Cerebellar nuclear complex (tissue), 1 donor: ENCODE measurements around the gene CLEC16A.

ENCODE experiments used
- DNase-seq, 2 experiments: peaks; one replicate each; lab custom pipeline; 2025; lab: John Stamatoyannopoulos, UW

CLEC16A gene

DNA sequence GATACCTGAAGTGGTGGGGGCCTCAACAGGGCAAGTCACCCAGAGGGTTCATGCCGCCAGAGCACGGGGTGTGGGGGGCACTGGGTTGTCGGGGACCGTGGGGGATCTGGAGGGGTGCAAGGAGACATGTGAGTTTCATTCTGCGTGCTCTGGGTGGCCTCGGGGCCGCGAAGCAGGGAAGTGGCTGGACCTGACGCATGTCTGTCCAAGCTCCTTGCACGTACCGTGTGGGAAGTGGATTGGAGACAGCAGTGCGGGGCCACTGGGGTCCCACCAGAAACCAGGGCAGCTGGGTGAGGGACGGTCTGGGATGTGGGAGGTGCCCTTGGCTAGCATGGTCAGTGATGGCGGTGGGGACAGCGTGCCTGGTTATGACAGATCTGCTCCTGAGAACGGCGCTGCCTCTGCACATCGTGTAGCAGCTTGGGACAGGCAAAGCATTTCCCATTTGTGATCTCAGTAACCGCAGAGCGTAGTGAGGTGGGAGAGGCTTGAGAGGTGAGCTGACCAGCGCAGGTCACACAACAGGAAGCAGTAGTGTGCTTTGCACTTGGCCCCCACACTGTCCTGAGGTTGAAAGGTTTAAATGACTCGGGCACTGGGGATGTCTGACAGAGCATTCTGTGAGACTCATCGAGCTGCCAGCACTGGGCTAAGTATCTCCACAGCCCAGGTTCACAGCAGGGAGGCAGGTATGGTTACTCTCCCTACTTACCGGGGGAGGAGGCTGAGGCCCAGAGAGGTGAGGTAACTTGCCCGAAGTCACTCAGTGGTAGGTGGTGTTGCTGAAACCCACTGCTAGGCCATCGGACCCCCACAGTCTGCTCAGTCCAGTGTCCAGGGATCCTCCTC lies 197.3 kb downstream of the CLEC16A start:
- no peak for DNase-seq

DNA sequence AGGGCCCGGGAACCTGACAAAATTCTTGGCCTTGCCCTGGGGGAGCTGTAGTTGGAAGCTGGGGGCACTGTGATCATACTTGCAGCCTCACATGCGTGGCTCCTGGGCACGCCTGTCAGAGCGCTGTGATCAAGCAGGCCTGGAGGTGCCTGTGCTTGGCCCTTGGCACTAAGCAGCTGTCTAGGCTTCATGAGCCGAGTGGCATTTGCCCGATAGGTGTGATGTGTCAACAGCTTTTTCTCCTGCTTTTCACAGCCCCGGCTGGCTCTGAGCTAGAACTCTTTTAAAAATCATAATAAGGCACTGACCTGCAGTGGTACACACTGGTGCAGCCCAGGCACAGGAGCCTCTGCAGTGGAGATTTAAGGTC lies 197.9 kb downstream of the CLEC16A start:
- no peak for DNase-seq

DNA sequence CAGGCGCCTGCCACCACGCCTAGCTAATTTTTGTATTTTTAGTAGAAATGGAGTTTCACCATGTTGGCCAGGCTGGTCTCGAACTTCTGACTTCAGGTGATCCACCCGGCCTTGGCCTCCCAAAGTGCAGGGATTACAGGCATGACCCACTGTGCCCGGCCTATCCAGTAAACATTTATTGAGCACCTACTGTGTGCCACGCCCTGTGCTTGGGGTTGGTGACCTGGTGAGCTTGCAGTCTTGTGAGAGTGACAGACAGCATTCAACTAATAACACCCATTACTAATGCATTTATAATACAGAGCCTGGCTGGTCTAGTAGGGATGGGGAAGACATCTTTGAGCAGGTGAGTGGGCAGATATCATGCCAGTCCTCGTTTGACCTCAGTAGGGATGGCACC lies 198.6 kb downstream of the CLEC16A start:
- DNase-seq, result no peak

DNA sequence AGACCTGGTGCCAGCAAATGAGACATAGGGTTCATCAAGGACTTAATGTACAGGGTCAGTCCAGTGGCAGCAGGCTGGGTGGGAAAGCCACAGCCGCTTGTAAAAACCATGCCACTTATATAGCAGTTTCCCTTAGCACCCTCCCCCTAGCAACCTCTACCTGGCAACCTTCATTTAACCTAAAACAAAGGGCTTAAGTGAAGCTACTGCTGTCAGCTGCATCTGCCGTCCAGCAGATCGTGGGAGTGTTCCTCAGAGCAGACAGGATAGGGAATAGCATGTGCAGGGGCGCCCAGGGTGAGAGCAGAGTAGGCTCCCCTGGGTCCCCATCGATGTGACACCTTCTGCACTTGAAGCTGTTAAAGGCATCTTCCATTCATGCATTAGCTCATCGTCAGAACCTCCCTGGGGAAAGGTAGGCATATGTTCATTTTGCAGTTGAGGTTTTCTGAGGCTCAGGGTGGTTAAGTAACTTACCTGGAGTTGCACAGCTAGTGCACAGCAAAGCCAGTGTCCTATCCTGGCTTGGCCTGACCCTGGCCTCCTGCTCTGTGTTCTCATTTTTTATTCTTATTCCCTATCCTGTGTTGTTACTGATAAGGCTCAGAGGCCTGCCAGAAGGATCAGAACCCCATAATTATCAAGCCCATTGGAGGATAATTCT lies 199.1 kb downstream of the CLEC16A start:
- no peak for DNase-seq

DNA sequence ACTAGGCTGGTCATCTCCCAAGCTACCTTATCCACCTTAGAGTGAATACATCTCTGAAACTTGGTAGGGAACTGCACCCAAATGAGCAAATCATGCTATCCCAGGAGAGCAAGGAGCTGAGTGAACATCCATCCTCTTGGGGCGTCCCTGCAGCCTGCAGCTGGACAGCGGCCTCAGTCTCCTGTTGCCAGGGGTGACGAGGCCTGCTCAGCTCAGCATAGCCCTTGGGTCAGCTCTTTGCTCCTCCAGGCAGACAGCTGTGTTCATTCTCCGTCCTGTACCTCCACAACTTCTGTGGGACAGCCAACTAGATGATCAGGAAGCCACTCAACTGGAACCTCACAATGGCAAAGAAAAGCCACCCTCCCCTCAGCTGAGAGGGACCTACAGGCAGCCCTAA lies 199.8 kb downstream of the CLEC16A start:
- DNase-seq, result no peak

DNA sequence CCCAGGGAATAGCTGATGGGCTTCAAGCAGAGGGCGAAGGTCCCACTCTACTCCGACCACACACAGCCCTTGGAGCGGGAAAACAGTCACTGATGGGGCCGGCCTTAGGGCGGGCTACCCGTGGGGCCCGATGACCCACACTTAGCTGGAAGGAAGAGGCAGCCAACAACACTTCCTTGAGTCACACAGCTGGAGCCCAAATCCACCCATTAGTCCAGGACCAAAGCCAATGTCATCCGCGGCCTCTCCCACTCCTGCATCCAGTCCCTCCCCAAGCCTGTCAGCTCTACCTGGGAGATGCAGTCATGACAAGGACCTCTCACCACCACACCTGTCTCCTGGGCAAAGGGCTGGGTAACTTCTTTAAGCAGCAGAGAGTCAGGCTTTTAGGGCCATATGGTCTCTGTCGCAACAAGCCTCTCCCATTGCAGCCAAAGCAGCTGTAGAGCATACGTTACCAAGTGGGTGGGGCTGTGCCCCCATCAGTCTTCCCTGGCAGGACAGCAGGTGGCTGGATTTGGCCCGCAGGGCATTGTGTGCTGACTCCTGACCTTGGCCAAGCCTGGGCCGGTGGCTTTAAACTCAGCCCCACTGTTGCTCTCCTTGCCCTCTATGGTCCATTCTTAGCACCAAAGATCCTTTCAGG lies 200.9 kb downstream of the CLEC16A start:
- DNase-seq, result no peak

DNA sequence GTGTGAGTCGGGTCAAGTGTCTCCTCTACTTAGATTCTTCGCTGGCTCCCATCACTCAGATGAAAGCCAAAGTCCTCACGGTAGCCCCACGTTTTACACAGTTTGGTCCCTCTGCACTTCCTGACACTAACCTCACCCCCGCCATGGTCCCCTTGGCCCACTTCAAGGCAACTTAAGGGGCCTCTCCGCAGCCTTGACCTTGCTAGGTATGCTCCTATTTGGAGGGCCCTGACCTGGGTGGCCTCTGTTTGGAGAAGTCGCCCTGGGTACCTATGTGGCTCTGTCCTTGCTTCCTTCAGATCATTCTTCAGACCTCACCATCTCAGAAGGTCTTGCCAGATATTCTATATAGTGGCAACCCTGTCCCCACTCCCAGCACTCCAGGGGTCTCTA lies 201.5 kb downstream of the CLEC16A start:
- DNase-seq, result no peak

DNA sequence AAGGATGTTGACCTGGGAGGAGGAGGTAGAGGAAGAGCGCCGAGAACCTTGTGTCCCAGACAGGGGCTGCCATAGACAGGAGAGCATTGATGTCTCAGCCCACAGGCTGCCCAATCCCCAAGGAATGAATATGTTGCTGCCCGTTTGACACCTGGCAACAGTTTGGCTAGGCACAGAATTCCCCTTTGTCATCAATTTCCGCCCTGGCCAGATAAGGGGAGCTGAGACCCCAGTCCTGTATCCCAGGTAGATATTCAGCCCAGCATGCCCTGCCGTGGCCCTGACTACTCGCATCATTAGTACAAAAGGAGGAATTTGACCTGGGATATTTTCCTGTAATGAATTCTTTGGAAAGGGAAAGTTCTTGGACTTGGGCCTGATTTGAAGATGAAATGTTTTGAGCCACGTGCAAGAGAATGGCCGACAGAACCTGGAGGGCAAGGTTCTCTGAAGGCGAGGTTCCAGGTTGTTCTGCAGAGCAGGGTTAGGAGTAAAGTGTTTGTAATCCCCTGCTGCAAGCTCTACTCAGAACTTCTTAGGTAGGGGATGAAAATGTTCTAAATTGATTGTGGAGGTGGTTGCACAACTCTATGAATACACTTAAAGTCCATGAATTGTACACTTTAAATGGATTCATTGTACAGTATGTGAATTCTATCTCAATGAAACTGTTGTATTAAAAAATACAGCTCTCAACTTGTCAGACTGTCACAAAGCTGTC lies 202.8 kb downstream of the CLEC16A start:
- no peak for DNase-seq

DNA sequence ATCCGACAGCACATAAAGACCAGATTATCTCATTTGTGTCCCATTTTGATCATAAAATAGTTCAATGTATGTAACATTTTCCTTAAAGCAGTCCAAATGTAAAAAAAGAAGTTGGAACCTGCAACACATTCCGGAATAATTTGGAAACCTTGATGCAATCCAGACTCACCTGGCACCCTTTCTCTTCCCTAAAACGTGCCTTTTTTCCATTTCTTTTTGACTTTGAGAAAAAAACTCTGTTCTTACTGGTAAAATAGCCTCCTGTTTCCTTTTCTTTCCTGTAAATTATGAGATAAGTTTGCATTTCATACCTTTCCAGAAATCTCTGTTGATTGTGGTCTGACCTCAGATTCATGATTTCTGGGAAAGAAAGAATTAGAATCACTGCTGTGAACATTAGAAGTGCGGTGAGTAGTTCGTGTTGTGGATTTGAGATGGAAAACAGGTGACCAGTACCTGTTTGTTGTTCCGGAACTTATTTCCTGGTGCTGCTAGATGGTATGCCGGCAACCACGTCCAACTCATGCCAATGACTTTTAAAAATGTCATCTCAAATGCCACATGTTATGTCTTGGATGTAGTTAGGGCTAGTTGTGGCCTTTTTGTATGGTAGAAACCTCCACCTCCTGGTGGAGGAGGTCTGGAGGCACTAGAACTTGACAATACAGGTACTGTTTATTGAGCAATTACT lies 203.5 kb downstream of the CLEC16A start:
- no peak for DNase-seq

DNA sequence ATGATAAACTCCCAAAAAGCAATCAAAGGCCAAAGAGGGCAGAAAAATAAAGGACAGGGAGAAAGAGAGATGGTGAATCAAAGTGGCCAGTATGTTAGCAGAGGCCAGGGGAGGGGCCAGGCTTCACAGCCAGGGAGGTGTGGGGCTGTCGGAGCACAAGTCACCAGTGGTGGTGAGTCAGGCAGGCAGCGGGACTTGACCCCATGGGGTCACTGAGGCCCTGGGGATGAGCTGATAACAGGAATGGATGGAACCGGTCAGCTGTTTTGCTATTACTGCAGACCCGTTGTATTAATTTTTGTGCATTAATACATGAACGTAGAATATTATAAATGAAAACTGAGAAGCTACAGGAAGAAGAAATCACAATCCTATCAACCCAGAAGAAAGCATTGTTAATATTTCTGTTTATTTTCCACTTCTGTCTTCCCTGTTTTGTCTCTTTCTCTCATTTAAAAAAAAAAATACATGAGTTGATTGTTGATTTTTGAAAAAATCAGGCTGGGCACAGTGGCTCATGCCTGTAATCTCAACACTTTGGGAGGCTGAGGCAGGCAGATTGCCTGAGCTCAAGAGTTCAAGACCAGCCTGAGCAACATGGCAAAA lies 204.8 kb downstream of the CLEC16A start:
- DNase-seq, result no peak

DNA sequence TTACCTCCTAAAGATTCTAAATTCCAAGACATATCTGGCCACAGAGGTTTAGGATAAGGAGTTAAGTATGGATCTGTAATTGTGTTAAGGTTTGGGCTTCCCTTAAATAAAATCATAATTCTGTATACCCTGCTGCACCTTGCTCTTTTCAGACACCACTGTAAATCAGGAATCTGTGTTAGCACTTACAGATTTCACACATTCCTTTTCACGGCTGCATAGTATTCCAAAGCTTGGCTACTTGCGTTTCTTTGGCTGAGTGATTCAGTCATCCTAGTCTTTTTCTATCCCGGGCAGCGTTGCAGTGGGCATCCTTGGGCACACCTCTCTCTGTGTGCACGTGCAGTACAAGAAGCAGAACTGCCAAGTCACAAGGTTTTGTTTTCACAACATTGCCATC lies 205.8 kb downstream of the CLEC16A start:
- no peak for DNase-seq

DNA sequence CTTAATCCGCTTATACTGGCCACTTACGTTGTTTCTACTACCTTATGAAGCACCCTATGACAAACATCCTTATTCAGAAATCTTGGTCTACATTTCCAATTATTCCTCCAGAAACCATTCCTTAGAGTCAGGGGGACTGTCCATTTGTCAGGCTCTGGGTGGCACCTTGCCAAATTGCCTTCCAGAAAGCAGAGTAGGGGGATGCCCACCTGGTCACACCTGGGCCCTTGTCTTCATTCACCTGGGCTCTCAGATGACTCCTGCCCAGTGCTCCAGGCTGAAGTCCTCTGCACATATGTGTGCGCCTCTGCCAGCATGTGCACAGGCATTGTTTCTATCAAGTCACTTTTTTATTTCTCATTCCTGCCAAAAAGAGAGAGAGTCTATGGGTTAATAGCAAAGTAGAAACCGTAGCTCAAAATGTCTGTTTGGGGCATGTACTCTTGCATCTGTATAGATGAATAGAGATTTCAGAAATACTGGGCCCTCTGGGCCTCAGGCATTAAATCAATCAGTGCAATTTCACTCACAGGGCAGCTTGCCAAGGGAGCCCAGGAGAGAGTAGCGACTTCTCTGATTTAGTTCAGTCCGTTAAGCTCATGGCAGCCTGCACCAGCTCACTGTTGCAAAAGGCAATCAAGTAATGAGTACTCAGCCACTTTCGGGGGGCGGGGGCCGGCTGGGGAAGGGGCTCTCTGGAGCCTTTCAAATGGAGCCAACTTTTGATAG lies 207.0 kb downstream of the CLEC16A start:
- no peak for DNase-seq

DNA sequence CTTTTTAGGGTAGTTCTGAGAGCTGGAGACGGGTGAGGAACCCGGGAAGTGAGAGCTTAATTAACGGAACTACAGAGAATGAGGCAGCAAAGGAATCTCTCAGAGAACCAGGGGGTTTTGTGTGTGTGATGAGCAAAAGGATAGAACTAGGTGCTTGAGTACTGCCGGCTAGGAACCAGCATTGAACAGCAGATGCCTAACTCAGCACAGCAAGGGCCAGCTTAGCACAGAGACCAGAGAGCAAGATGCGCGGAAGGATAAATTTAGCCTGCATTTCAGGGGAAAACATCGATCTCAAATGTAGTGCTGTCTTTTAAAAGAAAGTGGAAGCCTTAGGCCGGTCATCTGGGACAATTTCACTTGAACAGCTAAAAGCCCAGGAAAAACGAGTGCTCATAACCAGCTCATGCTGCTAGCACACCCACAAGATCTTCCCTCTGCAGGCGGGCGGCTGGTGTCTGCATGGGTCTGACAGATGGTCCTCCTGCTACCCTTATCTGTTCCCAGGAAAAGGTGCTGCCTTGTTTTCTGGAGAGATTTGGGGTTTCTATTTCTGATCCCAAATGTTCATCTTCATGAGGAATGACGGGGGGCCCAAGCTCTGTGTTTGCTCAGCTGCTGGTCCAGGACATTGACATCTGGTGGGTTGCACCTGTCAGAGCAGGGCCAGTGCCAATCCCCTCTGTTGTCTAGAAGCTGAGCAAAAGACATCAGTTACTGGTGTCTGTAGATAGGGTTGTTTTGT lies 207.7 kb downstream of the CLEC16A start:
- peak in 1 of 2 experiments; percentile 79 for DNase-seq

DNA sequence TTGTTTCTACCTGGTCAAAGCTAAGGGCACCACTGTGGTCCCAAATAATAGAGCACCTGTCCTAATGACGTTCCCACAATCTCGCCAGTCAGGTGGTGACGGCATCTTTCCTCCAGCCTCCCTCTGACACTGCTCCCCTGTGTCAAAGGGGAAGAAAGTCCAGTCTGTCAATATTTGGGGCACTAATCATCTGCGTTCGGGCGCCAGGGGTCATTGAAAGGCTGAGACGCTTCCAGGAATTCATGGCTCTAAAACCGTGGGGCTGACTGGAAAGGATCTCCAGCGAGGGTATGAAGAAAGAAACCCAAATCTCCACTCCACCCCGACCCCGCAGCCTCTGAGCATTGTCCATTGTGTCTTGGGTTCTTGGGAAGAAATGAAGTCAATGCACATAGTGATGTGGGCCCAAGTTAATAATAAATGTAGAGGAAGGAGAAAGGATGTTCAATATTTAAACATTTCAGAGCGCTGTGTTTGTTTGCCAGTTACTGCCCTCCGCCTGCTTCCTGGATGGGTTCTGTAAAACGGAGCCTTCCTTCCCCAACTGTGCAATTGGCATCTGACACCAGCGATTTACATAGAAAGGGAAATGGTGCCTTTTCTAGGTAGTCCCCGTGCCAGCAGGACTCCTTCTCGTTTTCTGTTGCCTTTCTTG lies 208.4 kb downstream of the CLEC16A start:
- DNase-seq, result peak in 1 of 2 experiments; percentile 56

DNA sequence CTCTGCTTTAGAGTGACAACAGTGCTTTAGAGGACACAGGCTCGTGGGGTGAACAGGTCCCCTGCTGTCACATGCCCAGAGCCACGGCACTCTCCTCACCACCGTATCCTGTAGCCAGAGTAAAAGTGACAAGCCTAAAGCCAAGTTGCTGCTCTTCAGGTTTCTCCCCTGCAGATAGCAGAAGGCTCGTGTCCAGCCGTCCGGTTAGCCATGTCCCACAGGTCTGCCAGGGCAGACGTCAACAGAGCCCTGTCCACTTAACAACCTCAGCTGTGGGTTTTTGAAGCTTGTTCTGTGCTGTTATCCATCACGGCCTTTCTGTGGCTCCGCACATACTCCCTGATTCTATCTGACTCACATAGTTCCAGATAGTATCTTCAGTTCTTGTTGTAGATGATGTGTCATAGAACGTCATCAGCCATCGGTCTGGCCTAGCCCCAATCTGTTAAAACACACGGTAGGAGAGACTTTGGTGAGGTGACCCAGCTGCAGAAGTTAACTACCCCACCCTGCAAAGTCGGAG lies 211.0 kb downstream of the CLEC16A start:
- no peak for DNase-seq

DNA sequence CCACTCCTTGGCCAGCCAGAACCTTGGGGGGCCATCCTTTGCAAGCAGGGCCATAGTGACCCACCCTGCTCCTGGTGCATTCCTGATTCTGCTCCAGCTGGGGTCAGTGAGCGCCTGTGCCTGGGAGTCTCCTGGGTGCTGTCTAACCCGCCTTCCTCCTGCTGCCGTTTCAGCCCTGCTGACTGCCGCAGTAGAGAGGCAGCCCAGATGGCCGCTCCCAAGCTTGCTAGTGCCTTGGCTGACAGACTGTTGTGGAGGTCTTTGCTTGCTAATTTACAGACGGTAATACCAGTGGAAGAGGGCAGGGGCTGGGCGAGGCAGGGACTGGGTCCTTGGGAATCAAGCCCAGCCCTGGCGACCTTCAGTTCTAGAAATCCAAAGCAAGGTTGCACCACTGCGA lies 212.0 kb downstream of the CLEC16A start:
- DNase-seq, result no peak

DNA sequence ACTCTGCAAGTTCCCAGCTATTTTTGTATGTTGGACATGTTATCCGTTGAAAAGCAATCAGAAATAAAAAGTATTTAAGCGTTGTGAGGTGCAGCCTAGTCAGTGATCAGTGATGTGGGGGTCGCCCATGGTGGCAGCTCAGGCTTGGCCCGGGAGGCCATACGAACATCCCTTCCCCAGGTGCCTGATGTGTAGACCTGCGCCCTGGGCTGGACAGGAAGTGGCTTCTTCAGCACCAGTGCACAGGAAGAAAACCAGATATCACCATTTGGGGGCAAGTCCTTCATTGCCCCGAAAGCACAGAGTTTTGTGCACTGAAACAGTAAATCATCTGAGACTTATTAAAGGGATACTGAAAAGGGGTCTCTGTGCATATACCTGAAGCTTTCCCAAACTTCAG lies 212.8 kb downstream of the CLEC16A start:
- no peak for DNase-seq

DNA sequence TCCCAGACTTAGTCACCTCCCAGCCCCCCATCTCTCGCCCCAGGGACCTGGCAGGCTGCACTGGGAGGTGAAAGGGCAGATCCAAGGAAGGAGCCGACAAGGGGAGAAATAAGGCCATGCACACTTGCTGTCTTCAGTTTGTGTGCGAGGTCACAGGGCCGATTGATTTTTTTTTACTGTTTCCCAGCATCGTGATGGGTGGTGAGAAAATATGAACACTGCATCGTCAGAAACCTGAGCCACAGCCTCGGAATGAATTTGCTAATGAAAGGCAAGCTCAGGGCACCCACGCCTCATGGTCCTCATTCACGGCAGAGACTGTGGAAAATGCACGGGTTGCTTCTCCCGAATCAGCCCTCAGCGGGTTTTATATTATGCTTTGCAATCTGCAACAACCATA lies 213.7 kb downstream of the CLEC16A start:
- DNase-seq, result no peak

DNA sequence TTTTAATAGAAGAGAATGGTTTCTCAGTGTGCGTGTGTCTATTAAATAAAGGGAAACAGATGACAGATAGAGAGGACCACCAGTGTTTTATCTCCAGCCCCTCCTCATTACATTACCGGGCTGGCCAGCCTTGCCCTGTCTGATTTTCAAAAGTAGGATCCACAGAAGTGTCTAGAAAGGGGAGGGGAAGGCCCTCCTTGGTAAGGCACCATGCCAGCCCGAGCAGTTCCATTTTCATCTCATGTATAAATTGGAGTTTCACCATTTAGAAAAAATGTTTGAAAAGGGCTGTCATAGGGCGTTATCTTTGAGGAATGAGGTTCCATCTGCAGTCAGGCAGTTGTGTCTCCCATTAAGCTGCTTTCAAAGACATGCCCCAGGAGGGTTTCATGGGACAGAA lies 214.9 kb downstream of the CLEC16A start:
- no peak for DNase-seq
